NB4 (cell line): ENCODE data around the gene RASSF7.

ENCODE experiments used
- DNase-seq: peaks from one replicate; pipeline ENCODE4 v3.0.0; 2010; ENCODE audit warnings: low read depth
- H3K4me3 ChIP-seq: one replicate; pipeline ENCODE4 v1.5.1; 2011; ENCODE audit warnings: mild to moderate bottlenecking, low read depth, low read length, moderate library complexity
- MAX ChIP-seq: IDR thresholded peaks from 2 replicates; pipeline ENCODE4 v1.6.1; 2011; ENCODE audit warnings: low read depth, low read length
- MYC ChIP-seq: IDR thresholded peaks from 2 replicates; pipeline ENCODE4 v1.6.1; 2011; ENCODE audit warnings: low read depth, low read length
- POLR2A ChIP-seq: IDR thresholded peaks from 2 replicates; pipeline ENCODE4 v1.6.1; 2011; ENCODE audit warnings: mild to moderate bottlenecking; ENCODE audit not compliant: insufficient read length; ENCODE audit errors: extremely low read depth
- TF ChIP-seq, protein P1 (sequence below): IDR thresholded peaks from one replicate; pipeline ENCODE4 v1.5.1; 2012; ENCODE audit warnings: low read depth, low read length

RASSF7 gene

DNA sequence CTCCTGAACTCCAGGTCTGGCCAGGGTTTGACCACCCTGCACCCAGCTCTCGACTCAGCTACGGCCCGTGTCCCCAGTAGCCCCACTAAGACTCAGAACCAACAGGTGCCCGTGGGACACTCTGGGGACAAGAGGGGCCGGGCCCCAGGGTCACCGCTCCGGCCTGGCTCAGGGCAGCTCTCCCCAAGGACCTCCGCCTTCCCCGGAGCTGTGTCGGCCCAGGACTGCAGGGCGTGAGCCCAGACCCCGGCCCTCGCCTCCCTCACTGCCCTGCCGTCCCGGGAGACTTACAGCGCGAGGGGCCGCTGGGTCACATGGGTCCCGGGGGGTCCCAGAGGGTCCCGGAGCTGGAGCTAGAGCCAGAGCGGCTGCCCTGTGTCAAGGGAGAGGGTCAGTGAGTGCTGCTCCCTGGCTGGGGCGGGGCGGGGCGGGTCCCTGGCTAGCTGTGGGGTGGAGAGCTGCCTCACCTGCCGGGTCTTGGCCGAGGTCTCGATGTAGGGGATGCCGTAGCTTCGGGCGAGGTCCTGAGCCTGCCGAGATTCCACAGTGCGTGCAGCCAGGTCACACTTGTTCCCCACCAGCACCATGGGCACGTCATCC, 27.7 kb upstream of the RASSF7 start:
- H3K4me3 ChIP-seq: no peak overlapping the region
- TF ChIP-seq MAX (no peak), MYC (no peak), POLR2A (no peak)
- TF ChIP-seq, protein P1, sequence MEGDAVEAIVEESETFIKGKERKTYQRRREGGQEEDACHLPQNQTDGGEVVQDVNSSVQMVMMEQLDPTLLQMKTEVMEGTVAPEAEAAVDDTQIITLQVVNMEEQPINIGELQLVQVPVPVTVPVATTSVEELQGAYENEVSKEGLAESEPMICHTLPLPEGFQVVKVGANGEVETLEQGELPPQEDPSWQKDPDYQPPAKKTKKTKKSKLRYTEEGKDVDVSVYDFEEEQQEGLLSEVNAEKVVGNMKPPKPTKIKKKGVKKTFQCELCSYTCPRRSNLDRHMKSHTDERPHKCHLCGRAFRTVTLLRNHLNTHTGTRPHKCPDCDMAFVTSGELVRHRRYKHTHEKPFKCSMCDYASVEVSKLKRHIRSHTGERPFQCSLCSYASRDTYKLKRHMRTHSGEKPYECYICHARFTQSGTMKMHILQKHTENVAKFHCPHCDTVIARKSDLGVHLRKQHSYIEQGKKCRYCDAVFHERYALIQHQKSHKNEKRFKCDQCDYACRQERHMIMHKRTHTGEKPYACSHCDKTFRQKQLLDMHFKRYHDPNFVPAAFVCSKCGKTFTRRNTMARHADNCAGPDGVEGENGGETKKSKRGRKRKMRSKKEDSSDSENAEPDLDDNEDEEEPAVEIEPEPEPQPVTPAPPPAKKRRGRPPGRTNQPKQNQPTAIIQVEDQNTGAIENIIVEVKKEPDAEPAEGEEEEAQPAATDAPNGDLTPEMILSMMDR: no peak
- DNase-seq: no peak

- TF ChIP-seq, protein P1: no peak
- TF ChIP-seq MAX: no peak
- no peak for TF ChIP-seq POLR2A
- no peak for TF ChIP-seq MYC
- no peak overlapping the region for H3K4me3 ChIP-seq
- no peak for DNase-seq
Measured at GRCh38 chr11:533586-534395, 27.0 kb upstream of the RASSF7 start.

- peak overlapping the region; percentile 57 for H3K4me3 ChIP-seq
- TF ChIP-seq MAX (no peak), POLR2A (no peak)
- peak; percentile 42 for DNase-seq
Measured at GRCh38 chr11:534396-535209, 26.2 kb upstream of the RASSF7 start.

GRCh38 chr11:535210-535518, 25.6 kb upstream of the RASSF7 start:
- H3K4me3 ChIP-seq: no peak overlapping the region
- TF ChIP-seq MYC: no peak
- no peak for TF ChIP-seq MAX
- TF ChIP-seq, protein P1: no peak
- TF ChIP-seq POLR2A: no peak
- no peak for DNase-seq

- TF ChIP-seq POLR2A: peak; percentile 79
- TF ChIP-seq MYC: no peak; the same call in 1 of the 2 replicates
Measured at GRCh38 chr11:535519-536454, 25.0 kb upstream of the RASSF7 start, which contains the start of gene HRAS. HRAS (minus strand) TSS chr11:535576.

GRCh38 chr11:536841-537621, 23.7 kb upstream of the RASSF7 start, which contains the start of gene LRRC56:
LRRC56 (plus strand) TSS chr11:537527; CDS start chr11:540685, 3,158 bp downstream.
- H3K4me3 ChIP-seq: peak within 1 kb of the TSS; percentile 66
- peak; percentile 94 for DNase-seq
- TF ChIP-seq MYC (peak; percentile 97), MAX (peak; percentile 100), POLR2A (peak; percentile 49)
- TF ChIP-seq, protein P1: no peak

More at GRCh38 chr11:535519-536454, 25.0 kb upstream of the RASSF7 start, which contains the start of gene HRAS:
- peak; percentile 94 for DNase-seq
- H3K4me3 ChIP-seq: peak within 1 kb of the TSS; percentile 66
